Gastrocnemius medialis (tissue), 4 donors: Measurements from ENCODE around the gene MPP2.

Experiments used
- POLR2A ChIP-seq, 2 donors: fragments of 450-650 bp; IDR thresholded peaks; one replicate each; pipeline ENCODE4 v1.6.1; 2017; ENCODE audit warnings: antibody characterized with exemption in 2 of 2, mild to moderate bottlenecking in 2 of 2, moderate library complexity in 2 of 2
- TF ChIP-seq, protein P1 (sequence below), 5 experiments: fragments of 450-650 bp in 3 of 5; fragments of 200-600 bp in 2 of 5; sonication (generic) in 2 of 5; IDR thresholded peaks in 4 of 5; conservative IDR thresholded peaks in 1 of 5; 1 replicate in 4 of 5; 2 replicates in 1 of 5; pipeline ENCODE4 v1.5.1; 2016 to 2019; ENCODE audit warnings: antibody characterized with exemption in 5 of 5, mild to moderate bottlenecking in 3 of 5, moderate library complexity in 3 of 5

DNA sequence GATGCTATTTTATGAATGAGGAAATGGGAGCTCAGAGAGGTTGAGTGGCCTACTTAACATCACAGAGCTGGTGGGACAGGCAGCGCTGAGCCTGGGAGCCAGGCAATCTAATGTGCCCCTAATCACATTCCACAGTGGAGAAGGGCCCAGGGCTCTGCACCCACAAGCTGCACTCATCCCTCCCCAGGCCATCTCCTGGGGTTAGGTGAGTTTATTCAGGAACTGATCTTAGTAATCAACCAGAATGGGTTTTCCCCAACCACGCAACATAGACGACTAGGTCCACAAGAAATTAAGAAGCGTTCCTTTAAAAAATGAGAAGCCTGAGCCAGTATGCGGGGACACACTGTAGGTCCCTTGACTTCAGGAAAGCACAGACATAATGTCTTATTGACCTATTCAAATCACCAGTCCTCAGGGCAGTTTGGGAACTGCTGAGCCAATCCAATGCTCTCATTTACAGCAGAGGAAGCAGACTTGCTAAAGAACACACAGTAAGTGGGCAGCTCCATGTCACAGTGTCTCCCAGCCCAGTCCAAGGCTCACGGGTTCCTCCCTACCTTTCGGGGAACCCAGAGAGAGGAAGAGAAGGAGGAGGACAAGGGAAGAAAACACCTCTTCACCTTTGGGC, 76.7 kb downstream of the MPP2 start:
- TF ChIP-seq, protein P1, sequence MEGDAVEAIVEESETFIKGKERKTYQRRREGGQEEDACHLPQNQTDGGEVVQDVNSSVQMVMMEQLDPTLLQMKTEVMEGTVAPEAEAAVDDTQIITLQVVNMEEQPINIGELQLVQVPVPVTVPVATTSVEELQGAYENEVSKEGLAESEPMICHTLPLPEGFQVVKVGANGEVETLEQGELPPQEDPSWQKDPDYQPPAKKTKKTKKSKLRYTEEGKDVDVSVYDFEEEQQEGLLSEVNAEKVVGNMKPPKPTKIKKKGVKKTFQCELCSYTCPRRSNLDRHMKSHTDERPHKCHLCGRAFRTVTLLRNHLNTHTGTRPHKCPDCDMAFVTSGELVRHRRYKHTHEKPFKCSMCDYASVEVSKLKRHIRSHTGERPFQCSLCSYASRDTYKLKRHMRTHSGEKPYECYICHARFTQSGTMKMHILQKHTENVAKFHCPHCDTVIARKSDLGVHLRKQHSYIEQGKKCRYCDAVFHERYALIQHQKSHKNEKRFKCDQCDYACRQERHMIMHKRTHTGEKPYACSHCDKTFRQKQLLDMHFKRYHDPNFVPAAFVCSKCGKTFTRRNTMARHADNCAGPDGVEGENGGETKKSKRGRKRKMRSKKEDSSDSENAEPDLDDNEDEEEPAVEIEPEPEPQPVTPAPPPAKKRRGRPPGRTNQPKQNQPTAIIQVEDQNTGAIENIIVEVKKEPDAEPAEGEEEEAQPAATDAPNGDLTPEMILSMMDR (IDR thresholded peaks at IDR 0.05 in 4 of 5, conservative IDR thresholded peaks at IDR 0.05 in 1 of 5), result no peak
- no peak for TF ChIP-seq POLR2A (IDR thresholded peaks at IDR 0.05)
